Fibroblast of lung (primary cell): ENCODE data around the gene KCNK5. TPM values are rescaled to one million over a fixed set of nuclear protein-coding genes. Genes with fewer than 3 reads are reported as not detected.

Experiments
- DNase-seq, 2 donors: peaks; one replicate each; pipeline versions ENCODE4 v3.0.0 to v3.0.0-alpha.2; 2010; ENCODE audit warnings: low read depth in 2 of 2
- H2AFZ ChIP-seq: 2 replicates; pipeline ENCODE4 v1.5.1; 2012; ENCODE audit warnings: low read length, control low read depth, inconsistent platforms
- H3K27ac ChIP-seq: 2 replicates; pipeline ENCODE4 v1.5.1; 2011; ENCODE audit warnings: low read length, control low read depth; ENCODE audit not compliant: insufficient read depth
- H3K27me3 ChIP-seq: 2 replicates; pipeline ENCODE4 v1.5.1; 2011; ENCODE audit warnings: mild to moderate bottlenecking, low read length; ENCODE audit not compliant: control insufficient read depth, insufficient read depth
- H3K36me3 ChIP-seq: 2 replicates; pipeline ENCODE4 v1.5.1; 2011; ENCODE audit warnings: low read length; ENCODE audit not compliant: control insufficient read depth, insufficient read depth
- H3K4me1 ChIP-seq: 2 replicates; pipeline ENCODE4 v1.5.1; 2011; ENCODE audit warnings: low read length; ENCODE audit not compliant: control insufficient read depth, insufficient read depth; ENCODE audit errors: extremely low read depth
- H3K4me2 ChIP-seq: 2 replicates; pipeline ENCODE4 v1.5.1; 2011; ENCODE audit warnings: low read length, control low read depth; ENCODE audit not compliant: insufficient read depth; ENCODE audit errors: extremely low read depth
- H3K4me3 ChIP-seq, 4 experiments: fragments of 200-600 bp in 1 of 4; sonication (generic) in 1 of 4; replicated peaks in 1 of 4; 2 replicates each; pipeline ENCODE4 v1.5.1; 2011 to 2016; ENCODE audit warnings: low read length in 4 of 4, low read depth in 3 of 4, mild to moderate bottlenecking in 3 of 4, control low read depth in 2 of 4, inconsistent platforms in 1 of 4, mixed read lengths in 1 of 4; ENCODE audit not compliant: insufficient read depth in 1 of 4; ENCODE audit errors: control extremely low read depth in 1 of 4
- H3K79me2 ChIP-seq: 2 replicates; pipeline ENCODE4 v1.5.1; 2012; ENCODE audit warnings: mild to moderate bottlenecking, low read length, inconsistent platforms; ENCODE audit not compliant: control insufficient read depth, insufficient read depth
- H3K9ac ChIP-seq: 2 replicates; pipeline ENCODE4 v1.5.1; 2011; ENCODE audit warnings: mild to moderate bottlenecking, low read length, control low read depth; ENCODE audit not compliant: insufficient read depth
- H3K9me3 ChIP-seq: 2 replicates; pipeline ENCODE4 v1.5.1; 2012; ENCODE audit warnings: low read depth, low read length; ENCODE audit not compliant: control insufficient read depth, insufficient read depth
- H4K20me1 ChIP-seq: 2 replicates; pipeline ENCODE4 v1.5.1; 2011; ENCODE audit warnings: low read length; ENCODE audit not compliant: control insufficient read depth, insufficient read depth; ENCODE audit errors: extremely low read depth
- EZH2 ChIP-seq: IDR thresholded peaks from 2 replicates; pipeline ENCODE4 v1.5.1; 2012; ENCODE audit warnings: low read length, control low read depth, mild to moderate bottlenecking; ENCODE audit errors: missing control alignments
- polyA plus RNA-seq, 2 donors: library from polyadenylated mRNA; depleted of rRNA in 1 of 2; stranded (reverse) in 1 of 2; unstranded in 1 of 2; fragments of >200 nt; gene quantifications; 2 replicates each; pipeline ENCODE4 v1.2.1, GENCODE V29; 2011 to 2012; ENCODE audit warnings: missing spikeins in 1 of 2
- total RNA-seq: library from RNA; depleted of rRNA; stranded (reverse); fragments of >200 nt; gene quantifications from 2 replicates; pipeline ENCODE4 v1.2.1, GENCODE V29; 2014
- TF ChIP-seq, protein P1 (sequence below), 2 donors: IDR thresholded peaks in 1 of 2; conservative IDR thresholded peaks in 1 of 2; 1 replicate in 1 of 2; 2 replicates in 1 of 2; pipeline ENCODE4 v1.5.1; 2011 to 2012; ENCODE audit warnings: low read length in 2 of 2, control low read depth in 1 of 2, inconsistent platforms in 1 of 2, low read depth in 1 of 2, mild to moderate bottlenecking in 1 of 2

KCNK5 gene
- total and polyA plus RNA-seq, 2 donors (not counting 1 experiment from before 2014, with no cell fraction given), result under 0.01 to 0.02 TPM

- Histone ChIP-seq H3K79me2 (no peaks in the 10 kb centered on the region), H3K4me2 (no peak overlapping the region), H3K27me3 (no peaks in the 10 kb centered on the region), H3K4me3 (no peak overlapping the region), H2AFZ (no peak overlapping the region), H3K27ac (no peak overlapping the region), H4K20me1 (no peaks in the 10 kb centered on the region), H3K36me3 (no peaks in the 10 kb centered on the region), H3K9me3 (no peaks in the 10 kb centered on the region), H3K9ac (no peak overlapping the region), H3K4me1 (no peaks in the 10 kb centered on the region)
- no peak for TF ChIP-seq EZH2
- TF ChIP-seq, protein P1, sequence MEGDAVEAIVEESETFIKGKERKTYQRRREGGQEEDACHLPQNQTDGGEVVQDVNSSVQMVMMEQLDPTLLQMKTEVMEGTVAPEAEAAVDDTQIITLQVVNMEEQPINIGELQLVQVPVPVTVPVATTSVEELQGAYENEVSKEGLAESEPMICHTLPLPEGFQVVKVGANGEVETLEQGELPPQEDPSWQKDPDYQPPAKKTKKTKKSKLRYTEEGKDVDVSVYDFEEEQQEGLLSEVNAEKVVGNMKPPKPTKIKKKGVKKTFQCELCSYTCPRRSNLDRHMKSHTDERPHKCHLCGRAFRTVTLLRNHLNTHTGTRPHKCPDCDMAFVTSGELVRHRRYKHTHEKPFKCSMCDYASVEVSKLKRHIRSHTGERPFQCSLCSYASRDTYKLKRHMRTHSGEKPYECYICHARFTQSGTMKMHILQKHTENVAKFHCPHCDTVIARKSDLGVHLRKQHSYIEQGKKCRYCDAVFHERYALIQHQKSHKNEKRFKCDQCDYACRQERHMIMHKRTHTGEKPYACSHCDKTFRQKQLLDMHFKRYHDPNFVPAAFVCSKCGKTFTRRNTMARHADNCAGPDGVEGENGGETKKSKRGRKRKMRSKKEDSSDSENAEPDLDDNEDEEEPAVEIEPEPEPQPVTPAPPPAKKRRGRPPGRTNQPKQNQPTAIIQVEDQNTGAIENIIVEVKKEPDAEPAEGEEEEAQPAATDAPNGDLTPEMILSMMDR (conservative IDR thresholded peaks at IDR 0.05 in 1 of 2, IDR thresholded peaks at IDR 0.05 in 1 of 2; ENCODE audit: low read depth in 1 of 2, low read length in 2 of 2), result no peak
- no peak for DNase-seq
Observed at GRCh38 chr6:39203436-39204159, 25.7 kb downstream of the KCNK5 start.

DNA sequence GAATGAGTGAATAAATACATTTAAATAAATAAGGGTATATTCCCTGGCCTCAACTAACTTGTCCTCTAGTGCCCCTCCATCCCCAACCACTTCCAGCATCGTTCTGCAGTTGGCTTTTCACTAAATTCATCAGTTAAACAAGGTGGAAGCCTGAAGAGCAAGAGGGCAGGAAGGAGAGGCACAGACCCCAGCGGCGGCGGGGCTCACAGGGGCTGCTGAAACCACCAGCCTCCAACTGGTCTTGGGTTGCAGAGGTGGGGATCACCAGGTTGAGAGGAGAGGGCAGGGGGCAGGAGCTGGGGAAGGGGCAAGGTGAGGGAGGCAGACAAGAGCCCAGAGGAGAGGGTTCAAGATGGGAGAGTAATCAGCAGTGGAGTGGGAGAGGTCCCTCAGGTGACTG lies 27.1 kb downstream of the KCNK5 start:
- H3K9me3 ChIP-seq, result no peaks in the 10 kb centered on the region
- no peaks in the 10 kb centered on the region for H3K27me3 ChIP-seq
- no peaks in the 10 kb centered on the region for H3K36me3 ChIP-seq
- no peak overlapping the region for H2AFZ ChIP-seq
- no peaks in the 10 kb centered on the region for H3K4me1 ChIP-seq
- H3K79me2 ChIP-seq, result no peaks in the 10 kb centered on the region
- H3K9ac ChIP-seq, result no peak overlapping the region
- TF ChIP-seq EZH2, result no peak
- TF ChIP-seq, protein P1 (conservative IDR thresholded peaks at IDR 0.05 in 1 of 2, IDR thresholded peaks at IDR 0.05 in 1 of 2; ENCODE audit: low read depth in 1 of 2, low read length in 2 of 2), result no peak
- DNase-seq, result no peak
- no peaks in the 10 kb centered on the region for H4K20me1 ChIP-seq
- H3K4me3 ChIP-seq, result no peak overlapping the region
- H3K4me2 ChIP-seq, result no peak overlapping the region
- no peak overlapping the region for H3K27ac ChIP-seq

- H3K9me3 ChIP-seq, result no peaks in the 10 kb centered on the region
- TF ChIP-seq, protein P1 (conservative IDR thresholded peaks at IDR 0.05 in 1 of 2, IDR thresholded peaks at IDR 0.05 in 1 of 2; ENCODE audit: low read depth in 1 of 2, low read length in 2 of 2), result no peak
- no peak for TF ChIP-seq EZH2
- no peak overlapping the region for H3K27ac ChIP-seq
- H3K79me2 ChIP-seq, result no peaks in the 10 kb centered on the region
- H2AFZ ChIP-seq, result no peak overlapping the region
- H3K36me3 ChIP-seq, result no peaks in the 10 kb centered on the region
- H3K4me2 ChIP-seq, result no peak overlapping the region
- DNase-seq, result no peak
- H4K20me1 ChIP-seq, result no peaks in the 10 kb centered on the region
- H3K27me3 ChIP-seq, result no peaks in the 10 kb centered on the region
- H3K4me1 ChIP-seq, result no peaks in the 10 kb centered on the region
- H3K9ac ChIP-seq, result no peak overlapping the region
- no peak overlapping the region for H3K4me3 ChIP-seq
Observed at GRCh38 chr6:39200498-39201020, 28.7 kb downstream of the KCNK5 start.
